ENCODE data around the gene CDK15. TPM values are rescaled to one million over a fixed set of nuclear protein-coding genes. Genes with fewer than 3 reads are reported as not detected.
"Not testable (repeated sequence)": the region's sequence is repeated elsewhere in the genome, so short reads cannot be mapped to it uniquely, and the experiment has no call there.

The CDK15 gene
- total RNA-seq, 2 donors from 2014 or later, result 0.52 TPM; not detected in 1

DNA sequence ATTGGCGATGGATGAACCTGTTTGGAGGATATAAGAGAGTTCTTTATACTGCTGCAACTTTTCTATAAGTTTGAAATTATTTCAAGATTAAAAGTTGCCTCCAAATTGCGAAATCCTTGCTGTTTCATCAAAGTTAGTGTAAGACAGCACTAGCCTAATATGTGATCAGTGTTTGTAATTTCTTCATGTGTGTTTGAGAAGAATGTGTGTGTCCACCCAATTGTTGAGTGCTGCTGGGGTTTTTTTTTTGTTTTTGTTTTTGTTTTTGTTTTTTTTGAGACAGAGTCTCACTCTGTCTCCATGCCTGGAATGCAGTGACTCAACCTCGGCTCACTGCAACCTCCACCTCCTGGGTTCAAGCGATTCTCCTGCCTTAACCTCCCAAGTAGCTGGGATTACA, 33.4 kb downstream of the CDK15 start:
- ATAC-seq (no peak), DNase-seq (no peak)
- intact Hi-C loops (cut with DNase I), result no loop called here
- no peaks in the 10 kb centered on the region for H3K4me1 ChIP-seq
- WGBS, 2 donors, result 88 to 97% methylated on average over 4 of the region's 4 CpGs
- no peaks in the 10 kb centered on the region for H3K9me3 ChIP-seq
- H3K27me3 ChIP-seq, result no peaks in the 10 kb centered on the region
- no peaks in the 10 kb centered on the region for H3K36me3 ChIP-seq (replicated peaks in 1 of 2; ENCODE audit: insufficient read depth in 1 of 2, low read depth in 2 of 2)
- no peak overlapping the region for H3K27ac ChIP-seq
- TF ChIP-seq CTCF (IDR thresholded peaks at IDR 0.05) (no peak), POLR2A (IDR thresholded peaks at IDR 0.05) (no peak)
- H3K4me3 ChIP-seq, result no peak overlapping the region

DNA sequence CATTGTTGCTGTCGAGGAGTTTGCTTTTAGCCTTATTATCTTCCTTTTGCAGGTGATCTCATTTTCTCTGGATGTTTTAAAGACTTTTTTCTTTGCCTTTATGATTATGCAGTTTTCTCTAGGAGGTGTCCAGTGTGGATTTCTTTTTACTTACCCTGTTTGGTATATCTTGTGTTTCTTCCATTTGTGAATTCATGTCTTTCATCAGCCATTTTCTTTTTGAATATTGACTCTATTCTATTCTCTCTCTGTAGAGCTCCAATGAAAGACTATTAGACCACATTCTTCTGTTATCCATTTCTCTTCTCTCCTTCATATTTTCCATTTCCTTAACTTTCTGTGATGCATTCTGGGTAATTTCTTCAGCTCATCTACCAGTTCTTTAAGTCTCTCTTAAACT, 34.4 kb downstream of the CDK15 start:
- Histone ChIP-seq H3K27me3 (no peaks in the 10 kb centered on the region), H3K4me1 (no peaks in the 10 kb centered on the region), H3K36me3 (replicated peaks in 1 of 2; ENCODE audit: insufficient read depth in 1 of 2, low read depth in 2 of 2) (no peaks in the 10 kb centered on the region), H3K9me3 (no peaks in the 10 kb centered on the region), H3K4me3 (no peak overlapping the region), H3K27ac (no peak overlapping the region)
- ATAC-seq (no peak), DNase-seq (no peak)
- TF ChIP-seq POLR2A (IDR thresholded peaks at IDR 0.05) (no peak), CTCF (IDR thresholded peaks at IDR 0.05) (no peak)
- intact Hi-C loops (cut with DNase I), result no loop called here
- WGBS, 2 donors, result 78 to 95% methylated on average over 1 of the region's 1 CpG

DNA sequence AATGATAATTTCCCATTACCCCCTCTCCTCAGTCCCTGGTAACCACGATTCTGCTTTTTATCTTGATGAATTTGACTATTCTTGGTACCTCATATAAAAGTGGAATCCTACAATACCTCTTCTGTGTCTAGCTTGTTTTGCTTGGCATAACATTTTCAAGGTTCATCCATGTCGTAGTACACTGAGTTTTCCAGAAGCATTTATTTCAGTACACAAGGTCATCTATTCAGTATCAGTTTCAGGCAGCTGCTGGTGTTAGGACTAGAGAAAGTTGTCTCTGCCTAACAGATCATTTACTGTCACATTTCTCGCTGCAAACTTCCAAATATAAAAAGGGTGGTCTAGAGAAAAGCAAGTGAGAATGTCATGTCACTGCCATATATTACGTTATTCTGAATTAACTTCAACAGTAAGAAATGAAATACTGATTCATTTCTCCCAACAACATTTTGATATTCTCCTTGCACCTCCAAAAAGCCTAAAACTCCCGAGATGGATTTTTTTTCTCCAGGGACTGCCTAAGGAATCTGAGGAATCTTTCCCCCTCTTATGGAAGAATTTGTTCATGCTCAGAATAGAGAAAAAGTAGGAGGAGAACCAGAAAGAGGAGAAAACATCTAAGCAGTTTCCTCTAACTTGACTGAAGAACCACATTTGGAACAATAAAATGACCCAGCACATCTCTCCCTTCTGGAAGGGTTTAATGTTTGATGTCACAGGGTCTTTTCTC, 36.0 kb downstream of the CDK15 start:
- no peak overlapping the region for H3K4me3 ChIP-seq
- H3K9me3 ChIP-seq, result no peaks in the 10 kb centered on the region
- intact Hi-C loops (cut with DNase I), result no loop called here
- no peaks in the 10 kb centered on the region for H3K36me3 ChIP-seq (replicated peaks in 1 of 2; ENCODE audit: insufficient read depth in 1 of 2, low read depth in 2 of 2)
- no peaks in the 10 kb centered on the region for H3K4me1 ChIP-seq
- no peaks in the 10 kb centered on the region for H3K27me3 ChIP-seq
- ATAC-seq (no peak), DNase-seq (no peak)
- no peak overlapping the region for H3K27ac ChIP-seq
- 48 to 51% methylated on average over 5 of the region's 5 CpGs for WGBS, 2 donors
- no peak for TF ChIP-seq POLR2A (IDR thresholded peaks at IDR 0.05)
- no peak for TF ChIP-seq CTCF (IDR thresholded peaks at IDR 0.05)

DNA sequence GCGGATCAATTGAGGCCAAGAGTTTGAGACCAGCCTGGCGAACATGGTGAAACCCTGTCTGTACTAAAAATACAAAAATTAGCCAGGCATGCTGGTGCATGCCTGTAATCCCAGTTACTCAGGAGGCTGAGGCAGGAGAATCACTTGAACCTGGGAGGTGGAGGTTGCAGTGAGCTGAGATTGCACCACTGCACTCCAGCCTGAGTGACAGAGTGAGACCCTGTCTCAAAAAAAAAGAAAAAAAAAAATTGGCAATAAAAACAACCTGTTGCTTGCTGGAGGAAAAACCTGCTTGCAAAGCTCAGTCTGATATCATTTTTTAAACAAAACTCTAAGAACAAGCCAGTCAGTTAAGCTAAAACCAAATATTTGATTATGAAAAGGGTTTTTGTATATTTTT, 38.6 kb downstream of the CDK15 start:
- H3K4me1 ChIP-seq; ATAC-seq; H3K27ac ChIP-seq; H3K9me3 ChIP-seq; H3K4me3 ChIP-seq; DNase-seq; H3K36me3 ChIP-seq (replicated peaks in 1 of 2; ENCODE audit: insufficient read depth in 1 of 2, low read depth in 2 of 2); intact Hi-C loops (cut with DNase I); H3K27me3 ChIP-seq: not testable (repeated sequence)
- 32 to 62% methylated on average over 2 of the region's 2 CpGs for WGBS, 2 donors

GRCh38 chr2:201847481-201847880, 41.1 kb downstream of the CDK15 start:
- intact Hi-C loops (cut with DNase I), result no loop called here
- no peak for DNase-seq

More at GRCh38 chr2:201847481-201847880, 41.1 kb downstream of the CDK15 start:
- H3K27ac ChIP-seq, result no peak overlapping the region
- ATAC-seq, result no peak
- H3K4me3 ChIP-seq, result no peak overlapping the region
- no peaks in the 10 kb centered on the region for H3K4me1 ChIP-seq
- no peaks in the 10 kb centered on the region for H3K9me3 ChIP-seq
- H3K36me3 ChIP-seq (replicated peaks in 1 of 2; ENCODE audit: insufficient read depth in 1 of 2, low read depth in 2 of 2), result no peaks in the 10 kb centered on the region
- no peak for TF ChIP-seq CTCF (IDR thresholded peaks at IDR 0.05)
- TF ChIP-seq POLR2A (IDR thresholded peaks at IDR 0.05), result no peak
- no peaks in the 10 kb centered on the region for H3K27me3 ChIP-seq

Data from body of pancreas (tissue), 4 donors.